Measurements from ENCODE around the gene COG8.

Gene COG8

GRCh38 chr16:69277413-69277812 lies 62.0 kb downstream of the COG8 start:
- no peak for DNase-seq
